HEK293 (cell line): Measurements from ENCODE around the gene TMPRSS7.

Experiments
- GLIS1 ChIP-seq: fragments of 450-650 bp; formaldehyde crosslinking; IDR thresholded peaks from 2 replicates; pipeline ENCODE4 v1.5.1; 2016; ENCODE audit warnings: missing biosample characterization, missing genetic modification characterization
- GLIS2 ChIP-seq: fragments of 450-650 bp; formaldehyde crosslinking; IDR thresholded peaks from 2 replicates; pipeline ENCODE4 v1.5.1; 2016; ENCODE audit warnings: missing biosample characterization, missing genetic modification characterization
- HOXD13 ChIP-seq: sonication (generic); formaldehyde crosslinking; IDR thresholded peaks from 2 replicates; pipeline ENCODE4 v1.8.0; 2022; ENCODE audit warnings: missing genetic modification reagents, borderline replicate concordance
- KLF10 ChIP-seq: fragments of 450-650 bp; IDR thresholded peaks from 2 replicates; pipeline ENCODE4 v1.5.1; 2018; ENCODE audit warnings: missing biosample characterization, mild to moderate bottlenecking, missing genetic modification characterization
- KLF8 ChIP-seq: fragments of 450-650 bp; formaldehyde crosslinking; IDR thresholded peaks from 2 replicates; pipeline ENCODE4 v1.5.1; 2016; ENCODE audit warnings: missing biosample characterization, missing genetic modification characterization
- RBAK ChIP-seq: fragments of 450-650 bp; formaldehyde crosslinking; IDR thresholded peaks from 2 replicates; pipeline ENCODE4 v1.5.1; 2016; ENCODE audit warnings: missing biosample characterization, missing genetic modification characterization
- SCRT1 ChIP-seq: fragments of 450-650 bp; formaldehyde crosslinking; IDR thresholded peaks from 2 replicates; pipeline ENCODE4 v1.5.1; 2016; ENCODE audit warnings: missing biosample characterization, missing genetic modification characterization, borderline replicate concordance
- SP7 ChIP-seq: fragments of 450-650 bp; formaldehyde crosslinking; IDR thresholded peaks from 2 replicates; pipeline ENCODE4 v1.5.1; 2016; ENCODE audit warnings: missing biosample characterization, missing genetic modification characterization
- TRIM28 ChIP-seq: IDR thresholded peaks from 2 replicates; pipeline ENCODE4 v1.6.1; 2011; ENCODE audit warnings: low read length, control low read depth, borderline replicate concordance
- ZBTB17 ChIP-seq: fragments of 450-650 bp; formaldehyde crosslinking; IDR thresholded peaks from 2 replicates; pipeline ENCODE4 v1.5.1; 2016; ENCODE audit warnings: missing biosample characterization, missing genetic modification characterization
- ZBTB21 ChIP-seq: fragments of 450-650 bp; formaldehyde crosslinking; IDR thresholded peaks from 2 replicates; pipeline ENCODE4 v1.5.1; 2017; ENCODE audit warnings: missing biosample characterization, missing genetic modification characterization
- ZIC2 ChIP-seq: fragments of 450-650 bp; formaldehyde crosslinking; IDR thresholded peaks from 2 replicates; pipeline ENCODE4 v1.5.1; 2016; ENCODE audit warnings: missing biosample characterization, missing genetic modification characterization
- ZNF169 ChIP-seq: fragments of 450-650 bp; formaldehyde crosslinking; IDR thresholded peaks from 2 replicates; pipeline ENCODE4 v1.5.1; 2016; ENCODE audit warnings: missing biosample characterization, missing genetic modification characterization
- ZNF211 ChIP-seq: fragments of 450-650 bp; formaldehyde crosslinking; IDR thresholded peaks from 2 replicates; pipeline ENCODE4 v1.5.1; 2016; ENCODE audit warnings: low read depth, missing biosample characterization, missing genetic modification characterization
- ZNF558 ChIP-seq: fragments of 450-650 bp; formaldehyde crosslinking; IDR thresholded peaks from 2 replicates; pipeline ENCODE4 v1.5.1; 2016; ENCODE audit warnings: missing biosample characterization, missing genetic modification characterization
- ZNF629 ChIP-seq: fragments of 450-650 bp; formaldehyde crosslinking; IDR thresholded peaks from 2 replicates; pipeline ENCODE4 v1.5.1; 2017; ENCODE audit warnings: missing biosample characterization, missing genetic modification characterization
- ZNF777 ChIP-seq: fragments of 450-650 bp; formaldehyde crosslinking; IDR thresholded peaks from 2 replicates; pipeline ENCODE4 v1.5.1; 2017; ENCODE audit warnings: missing biosample characterization, missing genetic modification characterization, borderline replicate concordance
- ZNF843 ChIP-seq: fragments of 450-650 bp; formaldehyde crosslinking; IDR thresholded peaks from 2 replicates; pipeline ENCODE4 v1.5.1; 2016; ENCODE audit warnings: missing biosample characterization, missing genetic modification characterization
- ZSCAN30 ChIP-seq: fragments of 450-650 bp; IDR thresholded peaks from 2 replicates; pipeline ENCODE4 v1.5.1; 2018; ENCODE audit warnings: missing biosample characterization, mild to moderate bottlenecking, missing genetic modification characterization, moderate library complexity
- TF ChIP-seq, protein P1 (sequence below): fragments of 450-650 bp; formaldehyde crosslinking; IDR thresholded peaks from 2 replicates; pipeline ENCODE4 v1.5.1; 2016; ENCODE audit warnings: missing biosample characterization, missing genetic modification characterization, borderline replicate concordance
- TF ChIP-seq, protein P2 (sequence below): fragments of 450-650 bp; formaldehyde crosslinking; IDR thresholded peaks from 2 replicates; pipeline ENCODE4 v1.5.1; 2017; ENCODE audit warnings: missing biosample characterization, missing genetic modification characterization
- TF ChIP-seq, protein P3 (sequence below): fragments of 450-650 bp; formaldehyde crosslinking; IDR thresholded peaks from 2 replicates; pipeline ENCODE4 v1.5.1; 2016; ENCODE audit warnings: missing biosample characterization, missing genetic modification characterization
- TF ChIP-seq, protein P4 (sequence below): fragments of 450-650 bp; formaldehyde crosslinking; IDR thresholded peaks from 2 replicates; pipeline ENCODE4 v1.5.1; 2017; ENCODE audit warnings: missing biosample characterization, missing genetic modification characterization
- TF ChIP-seq, protein P5 (sequence below): fragments of 450-650 bp; formaldehyde crosslinking; IDR thresholded peaks from 2 replicates; pipeline ENCODE4 v1.5.1; 2016; ENCODE audit warnings: missing biosample characterization, missing genetic modification characterization
- TF ChIP-seq, protein P6 (sequence below): fragments of 450-650 bp; formaldehyde crosslinking; IDR thresholded peaks from 2 replicates; pipeline ENCODE4 v1.5.1; 2016; ENCODE audit warnings: missing biosample characterization, missing genetic modification characterization

TMPRSS7 gene

DNA sequence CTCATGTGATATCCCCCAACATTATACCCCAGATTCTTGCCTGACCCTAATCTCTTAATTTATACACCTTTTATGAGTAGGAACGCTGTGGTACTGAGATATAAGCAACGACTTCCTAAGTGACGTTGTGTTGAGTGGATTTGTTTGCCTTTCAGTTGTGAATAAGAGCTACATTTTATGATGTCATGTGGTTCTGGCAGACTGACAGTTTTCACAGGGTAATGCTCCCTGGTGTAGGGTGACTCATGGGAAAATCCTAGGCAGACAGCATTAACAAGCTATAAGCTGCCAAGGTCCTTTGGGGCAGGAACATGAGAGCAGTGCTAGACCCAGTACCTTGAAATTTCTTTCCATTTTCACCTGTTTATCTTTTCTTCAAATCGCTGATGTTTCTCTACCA is 62.8 kb downstream of the TMPRSS7 start (continued):
- TF ChIP-seq, protein P1, sequence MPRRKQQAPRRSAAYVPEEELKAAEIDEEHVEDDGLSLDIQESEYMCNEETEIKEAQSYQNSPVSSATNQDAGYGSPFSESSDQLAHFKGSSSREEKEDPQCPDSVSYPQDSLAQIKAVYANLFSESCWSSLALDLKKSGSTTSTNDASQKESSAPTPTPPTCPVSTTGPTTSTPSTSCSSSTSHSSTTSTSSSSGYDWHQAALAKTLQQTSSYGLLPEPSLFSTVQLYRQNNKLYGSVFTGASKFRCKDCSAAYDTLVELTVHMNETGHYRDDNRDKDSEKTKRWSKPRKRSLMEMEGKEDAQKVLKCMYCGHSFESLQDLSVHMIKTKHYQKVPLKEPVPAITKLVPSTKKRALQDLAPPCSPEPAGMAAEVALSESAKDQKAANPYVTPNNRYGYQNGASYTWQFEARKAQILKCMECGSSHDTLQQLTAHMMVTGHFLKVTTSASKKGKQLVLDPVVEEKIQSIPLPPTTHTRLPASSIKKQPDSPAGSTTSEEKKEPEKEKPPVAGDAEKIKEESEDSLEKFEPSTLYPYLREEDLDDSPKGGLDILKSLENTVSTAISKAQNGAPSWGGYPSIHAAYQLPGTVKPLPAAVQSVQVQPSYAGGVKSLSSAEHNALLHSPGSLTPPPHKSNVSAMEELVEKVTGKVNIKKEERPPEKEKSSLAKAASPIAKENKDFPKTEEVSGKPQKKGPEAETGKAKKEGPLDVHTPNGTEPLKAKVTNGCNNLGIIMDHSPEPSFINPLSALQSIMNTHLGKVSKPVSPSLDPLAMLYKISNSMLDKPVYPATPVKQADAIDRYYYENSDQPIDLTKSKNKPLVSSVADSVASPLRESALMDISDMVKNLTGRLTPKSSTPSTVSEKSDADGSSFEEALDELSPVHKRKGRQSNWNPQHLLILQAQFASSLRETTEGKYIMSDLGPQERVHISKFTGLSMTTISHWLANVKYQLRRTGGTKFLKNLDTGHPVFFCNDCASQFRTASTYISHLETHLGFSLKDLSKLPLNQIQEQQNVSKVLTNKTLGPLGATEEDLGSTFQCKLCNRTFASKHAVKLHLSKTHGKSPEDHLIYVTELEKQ = 0 out of 2 replicates have a peak, but pooled peaks have one; percentile 39
- TF ChIP-seq ZBTB21 (tag by site-specific recombination) = peak; percentile 96
- TF ChIP-seq, protein P2, sequence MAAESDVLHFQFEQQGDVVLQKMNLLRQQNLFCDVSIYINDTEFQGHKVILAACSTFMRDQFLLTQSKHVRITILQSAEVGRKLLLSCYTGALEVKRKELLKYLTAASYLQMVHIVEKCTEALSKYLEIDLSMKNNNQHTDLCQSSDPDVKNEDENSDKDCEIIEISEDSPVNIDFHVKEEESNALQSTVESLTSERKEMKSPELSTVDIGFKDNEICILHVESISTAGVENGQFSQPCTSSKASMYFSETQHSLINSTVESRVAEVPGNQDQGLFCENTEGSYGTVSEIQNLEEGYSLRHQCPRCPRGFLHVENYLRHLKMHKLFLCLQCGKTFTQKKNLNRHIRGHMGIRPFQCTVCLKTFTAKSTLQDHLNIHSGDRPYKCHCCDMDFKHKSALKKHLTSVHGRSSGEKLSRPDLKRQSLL (tag by site-specific recombination) = no peak
- no peak for TF ChIP-seq RBAK (tag by site-specific recombination)
- TF ChIP-seq ZSCAN30 (tag by site-specific recombination) = no peak
- TF ChIP-seq GLIS2 (tag by site-specific recombination) = no peak
- TF ChIP-seq ZNF169 = no peak
- TF ChIP-seq SP7 = peak; percentile 75
- TF ChIP-seq, protein P3, sequence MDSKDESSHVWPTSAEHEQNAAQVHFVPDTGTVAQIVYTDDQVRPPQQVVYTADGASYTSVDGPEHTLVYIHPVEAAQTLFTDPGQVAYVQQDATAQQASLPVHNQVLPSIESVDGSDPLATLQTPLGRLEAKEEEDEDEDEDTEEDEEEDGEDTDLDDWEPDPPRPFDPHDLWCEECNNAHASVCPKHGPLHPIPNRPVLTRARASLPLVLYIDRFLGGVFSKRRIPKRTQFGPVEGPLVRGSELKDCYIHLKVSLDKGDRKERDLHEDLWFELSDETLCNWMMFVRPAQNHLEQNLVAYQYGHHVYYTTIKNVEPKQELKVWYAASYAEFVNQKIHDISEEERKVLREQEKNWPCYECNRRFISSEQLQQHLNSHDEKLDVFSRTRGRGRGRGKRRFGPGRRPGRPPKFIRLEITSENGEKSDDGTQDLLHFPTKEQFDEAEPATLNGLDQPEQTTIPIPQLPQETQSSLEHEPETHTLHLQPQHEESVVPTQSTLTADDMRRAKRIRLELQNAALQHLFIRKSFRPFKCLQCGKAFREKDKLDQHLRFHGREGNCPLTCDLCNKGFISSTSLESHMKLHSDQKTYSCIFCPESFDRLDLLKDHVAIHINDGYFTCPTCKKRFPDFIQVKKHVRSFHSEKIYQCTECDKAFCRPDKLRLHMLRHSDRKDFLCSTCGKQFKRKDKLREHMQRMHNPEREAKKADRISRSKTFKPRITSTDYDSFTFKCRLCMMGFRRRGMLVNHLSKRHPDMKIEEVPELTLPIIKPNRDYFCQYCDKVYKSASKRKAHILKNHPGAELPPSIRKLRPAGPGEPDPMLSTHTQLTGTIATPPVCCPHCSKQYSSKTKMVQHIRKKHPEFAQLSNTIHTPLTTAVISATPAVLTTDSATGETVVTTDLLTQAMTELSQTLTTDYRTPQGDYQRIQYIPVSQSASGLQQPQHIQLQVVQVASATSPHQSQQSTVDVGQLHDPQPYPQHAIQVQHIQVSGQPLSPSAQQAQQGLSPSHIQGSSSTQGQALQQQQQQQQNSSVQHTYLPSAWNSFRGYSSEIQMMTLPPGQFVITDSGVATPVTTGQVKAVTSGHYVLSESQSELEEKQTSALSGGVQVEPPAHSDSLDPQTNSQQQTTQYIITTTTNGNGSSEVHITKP = peak; percentile 74
- TF ChIP-seq ZNF843 (tag by site-specific recombination) = peak; percentile 85
- TF ChIP-seq ZBTB17 = peak; percentile 48; the same call in 1 of the 2 replicates
- 0 out of 2 replicates have a peak, but pooled peaks have one; percentile 48 for TF ChIP-seq ZNF558 (tag by site-specific recombination)
- TF ChIP-seq ZNF211 (tag by site-specific recombination) = no peak
- TF ChIP-seq, protein P4, sequence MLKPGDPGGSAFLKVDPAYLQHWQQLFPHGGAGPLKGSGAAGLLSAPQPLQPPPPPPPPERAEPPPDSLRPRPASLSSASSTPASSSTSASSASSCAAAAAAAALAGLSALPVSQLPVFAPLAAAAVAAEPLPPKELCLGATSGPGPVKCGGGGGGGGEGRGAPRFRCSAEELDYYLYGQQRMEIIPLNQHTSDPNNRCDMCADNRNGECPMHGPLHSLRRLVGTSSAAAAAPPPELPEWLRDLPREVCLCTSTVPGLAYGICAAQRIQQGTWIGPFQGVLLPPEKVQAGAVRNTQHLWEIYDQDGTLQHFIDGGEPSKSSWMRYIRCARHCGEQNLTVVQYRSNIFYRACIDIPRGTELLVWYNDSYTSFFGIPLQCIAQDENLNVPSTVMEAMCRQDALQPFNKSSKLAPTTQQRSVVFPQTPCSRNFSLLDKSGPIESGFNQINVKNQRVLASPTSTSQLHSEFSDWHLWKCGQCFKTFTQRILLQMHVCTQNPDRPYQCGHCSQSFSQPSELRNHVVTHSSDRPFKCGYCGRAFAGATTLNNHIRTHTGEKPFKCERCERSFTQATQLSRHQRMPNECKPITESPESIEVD (tag by site-specific recombination) = peak; percentile 46; the same call in 1 of the 2 replicates
- TF ChIP-seq ZNF777 (tag by site-specific recombination) = no peak
- TF ChIP-seq ZIC2 (tag by site-specific recombination) = no peak
- peak; percentile 52; the same call in 1 of the 2 replicates for TF ChIP-seq KLF10 (tag by site-specific recombination)
- 0 out of 2 replicates have a peak, but pooled peaks have one; percentile 24 for TF ChIP-seq KLF8 (tag by site-specific recombination)
- TF ChIP-seq, protein P5, sequence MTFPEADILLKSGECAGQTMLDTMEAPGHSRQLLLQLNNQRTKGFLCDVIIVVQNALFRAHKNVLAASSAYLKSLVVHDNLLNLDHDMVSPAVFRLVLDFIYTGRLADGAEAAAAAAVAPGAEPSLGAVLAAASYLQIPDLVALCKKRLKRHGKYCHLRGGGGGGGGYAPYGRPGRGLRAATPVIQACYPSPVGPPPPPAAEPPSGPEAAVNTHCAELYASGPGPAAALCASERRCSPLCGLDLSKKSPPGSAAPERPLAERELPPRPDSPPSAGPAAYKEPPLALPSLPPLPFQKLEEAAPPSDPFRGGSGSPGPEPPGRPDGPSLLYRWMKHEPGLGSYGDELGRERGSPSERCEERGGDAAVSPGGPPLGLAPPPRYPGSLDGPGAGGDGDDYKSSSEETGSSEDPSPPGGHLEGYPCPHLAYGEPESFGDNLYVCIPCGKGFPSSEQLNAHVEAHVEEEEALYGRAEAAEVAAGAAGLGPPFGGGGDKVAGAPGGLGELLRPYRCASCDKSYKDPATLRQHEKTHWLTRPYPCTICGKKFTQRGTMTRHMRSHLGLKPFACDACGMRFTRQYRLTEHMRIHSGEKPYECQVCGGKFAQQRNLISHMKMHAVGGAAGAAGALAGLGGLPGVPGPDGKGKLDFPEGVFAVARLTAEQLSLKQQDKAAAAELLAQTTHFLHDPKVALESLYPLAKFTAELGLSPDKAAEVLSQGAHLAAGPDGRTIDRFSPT (tag by site-specific recombination) = peak; percentile 81; the same call in 1 of the 2 replicates
- TF ChIP-seq GLIS1 (tag by site-specific recombination) = peak; percentile 59; the same call in 1 of the 2 replicates
- TF ChIP-seq ZNF629 = peak; percentile 99
- TF ChIP-seq, protein P6, sequence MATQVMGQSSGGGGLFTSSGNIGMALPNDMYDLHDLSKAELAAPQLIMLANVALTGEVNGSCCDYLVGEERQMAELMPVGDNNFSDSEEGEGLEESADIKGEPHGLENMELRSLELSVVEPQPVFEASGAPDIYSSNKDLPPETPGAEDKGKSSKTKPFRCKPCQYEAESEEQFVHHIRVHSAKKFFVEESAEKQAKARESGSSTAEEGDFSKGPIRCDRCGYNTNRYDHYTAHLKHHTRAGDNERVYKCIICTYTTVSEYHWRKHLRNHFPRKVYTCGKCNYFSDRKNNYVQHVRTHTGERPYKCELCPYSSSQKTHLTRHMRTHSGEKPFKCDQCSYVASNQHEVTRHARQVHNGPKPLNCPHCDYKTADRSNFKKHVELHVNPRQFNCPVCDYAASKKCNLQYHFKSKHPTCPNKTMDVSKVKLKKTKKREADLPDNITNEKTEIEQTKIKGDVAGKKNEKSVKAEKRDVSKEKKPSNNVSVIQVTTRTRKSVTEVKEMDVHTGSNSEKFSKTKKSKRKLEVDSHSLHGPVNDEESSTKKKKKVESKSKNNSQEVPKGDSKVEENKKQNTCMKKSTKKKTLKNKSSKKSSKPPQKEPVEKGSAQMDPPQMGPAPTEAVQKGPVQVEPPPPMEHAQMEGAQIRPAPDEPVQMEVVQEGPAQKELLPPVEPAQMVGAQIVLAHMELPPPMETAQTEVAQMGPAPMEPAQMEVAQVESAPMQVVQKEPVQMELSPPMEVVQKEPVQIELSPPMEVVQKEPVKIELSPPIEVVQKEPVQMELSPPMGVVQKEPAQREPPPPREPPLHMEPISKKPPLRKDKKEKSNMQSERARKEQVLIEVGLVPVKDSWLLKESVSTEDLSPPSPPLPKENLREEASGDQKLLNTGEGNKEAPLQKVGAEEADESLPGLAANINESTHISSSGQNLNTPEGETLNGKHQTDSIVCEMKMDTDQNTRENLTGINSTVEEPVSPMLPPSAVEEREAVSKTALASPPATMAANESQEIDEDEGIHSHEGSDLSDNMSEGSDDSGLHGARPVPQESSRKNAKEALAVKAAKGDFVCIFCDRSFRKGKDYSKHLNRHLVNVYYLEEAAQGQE (tag by site-specific recombination) = no peak
- TF ChIP-seq HOXD13 = no peak
- no peak for TF ChIP-seq SCRT1 (tag by site-specific recombination)
- TF ChIP-seq TRIM28 = peak; percentile 78; the same call in 1 of the 2 replicates
